ENCODE results near the gene NAMPT.
"Not testable (repeated sequence)": the region's sequence is repeated elsewhere in the genome, so short reads cannot be mapped to it uniquely, and the experiment has no call there.

Gene NAMPT

DNA sequence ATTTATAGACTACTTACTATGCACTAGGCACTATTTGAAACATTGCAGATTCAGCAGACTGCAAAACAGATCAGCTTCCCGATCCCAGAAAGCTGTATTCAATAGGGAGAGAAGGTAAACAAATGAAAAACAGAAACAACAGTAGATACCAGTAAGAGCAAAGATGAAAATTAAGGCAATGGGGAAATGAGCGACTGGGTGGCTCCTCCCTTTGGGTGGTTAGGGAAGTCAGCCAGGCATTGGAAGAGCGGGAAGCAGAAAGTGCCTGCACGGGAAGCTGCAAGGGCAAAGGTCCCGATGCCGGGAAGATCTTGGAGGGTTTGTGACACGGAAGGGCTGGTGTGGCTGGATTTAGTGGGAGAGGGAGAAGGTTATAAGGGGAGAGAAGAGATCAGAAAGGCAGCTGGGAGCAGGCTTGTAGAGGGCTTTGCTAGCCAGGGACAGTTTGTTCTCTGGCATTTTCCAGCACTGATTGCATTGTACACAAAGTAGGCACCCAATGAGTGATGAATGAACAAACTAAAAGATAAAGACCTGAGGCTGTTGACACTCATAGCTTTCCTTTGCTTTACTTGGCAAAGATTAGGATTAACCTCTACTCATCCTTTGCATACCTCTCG, 67.8 kb downstream of the NAMPT start:
- TF ChIP-seq, protein P1, sequence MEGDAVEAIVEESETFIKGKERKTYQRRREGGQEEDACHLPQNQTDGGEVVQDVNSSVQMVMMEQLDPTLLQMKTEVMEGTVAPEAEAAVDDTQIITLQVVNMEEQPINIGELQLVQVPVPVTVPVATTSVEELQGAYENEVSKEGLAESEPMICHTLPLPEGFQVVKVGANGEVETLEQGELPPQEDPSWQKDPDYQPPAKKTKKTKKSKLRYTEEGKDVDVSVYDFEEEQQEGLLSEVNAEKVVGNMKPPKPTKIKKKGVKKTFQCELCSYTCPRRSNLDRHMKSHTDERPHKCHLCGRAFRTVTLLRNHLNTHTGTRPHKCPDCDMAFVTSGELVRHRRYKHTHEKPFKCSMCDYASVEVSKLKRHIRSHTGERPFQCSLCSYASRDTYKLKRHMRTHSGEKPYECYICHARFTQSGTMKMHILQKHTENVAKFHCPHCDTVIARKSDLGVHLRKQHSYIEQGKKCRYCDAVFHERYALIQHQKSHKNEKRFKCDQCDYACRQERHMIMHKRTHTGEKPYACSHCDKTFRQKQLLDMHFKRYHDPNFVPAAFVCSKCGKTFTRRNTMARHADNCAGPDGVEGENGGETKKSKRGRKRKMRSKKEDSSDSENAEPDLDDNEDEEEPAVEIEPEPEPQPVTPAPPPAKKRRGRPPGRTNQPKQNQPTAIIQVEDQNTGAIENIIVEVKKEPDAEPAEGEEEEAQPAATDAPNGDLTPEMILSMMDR (IDR thresholded peaks at IDR 0.05; ENCODE audit: extremely low read depth, insufficient read depth, missing control alignments) = no peak
- in situ Hi-C loops (cut with MboI; ENCODE audit: low pct_unique_long_range_greater_than_20kb, low sequenced_read_pairs, unreplicated experiment) = no loop called here
- no peak for DNase-seq (ENCODE audit: low spot score)

DNA sequence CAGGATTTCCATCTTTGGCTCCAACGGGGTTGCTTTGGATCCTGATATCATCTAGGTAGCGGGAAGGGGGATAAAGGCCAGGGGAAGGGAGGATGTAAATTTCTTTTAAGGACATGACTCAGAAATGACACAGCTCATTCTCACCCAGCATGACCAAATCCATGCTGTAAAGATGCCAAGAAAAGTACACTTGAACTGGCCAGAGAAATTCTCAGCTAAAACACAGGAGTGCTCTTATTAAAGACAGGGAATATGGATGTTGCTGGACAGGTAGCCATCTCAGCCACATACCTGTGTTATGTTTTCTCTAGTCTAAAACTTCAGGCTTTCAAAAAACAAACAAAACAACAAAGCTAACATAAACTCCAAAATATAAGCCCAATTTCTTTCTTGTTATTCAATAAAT, 68.3 kb downstream of the NAMPT start:
- TF ChIP-seq, protein P1 (IDR thresholded peaks at IDR 0.05; ENCODE audit: extremely low read depth, insufficient read depth, missing control alignments) = no peak
- in situ Hi-C loops (cut with MboI; ENCODE audit: low pct_unique_long_range_greater_than_20kb, low sequenced_read_pairs, unreplicated experiment) = no loop called here
- no peak for DNase-seq (ENCODE audit: low spot score)

DNA sequence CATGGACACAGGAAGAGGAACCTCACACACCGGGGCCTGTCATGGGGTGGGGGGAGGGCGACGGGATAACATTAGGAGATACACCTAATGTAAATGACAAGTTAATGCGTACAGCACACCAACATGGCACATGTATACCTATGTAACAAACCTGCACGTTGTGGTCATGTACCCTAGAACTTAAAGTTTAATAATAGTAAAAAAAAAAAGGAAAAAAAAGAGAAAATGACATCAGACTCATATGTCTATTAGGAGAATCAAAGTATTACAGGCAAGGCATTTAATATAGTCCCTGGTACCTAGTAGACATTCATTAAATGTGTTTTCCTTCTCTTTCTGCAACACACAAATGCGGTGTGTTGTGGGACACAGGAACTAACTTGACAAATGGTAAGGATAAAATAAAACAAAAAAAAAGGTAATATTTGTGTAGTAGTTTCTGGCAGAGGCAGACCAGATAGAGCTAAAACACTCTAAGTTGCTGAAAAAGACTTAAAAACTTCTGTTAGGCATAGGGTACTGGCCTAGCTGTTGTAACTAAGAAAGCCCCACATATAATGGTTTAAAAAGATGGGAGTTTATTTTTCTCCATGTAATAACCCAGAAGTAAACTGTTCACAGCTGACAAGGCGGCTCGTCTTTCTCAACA, 68.8 kb downstream of the NAMPT start:
- TF ChIP-seq, protein P1 (IDR thresholded peaks at IDR 0.05; ENCODE audit: extremely low read depth, insufficient read depth, missing control alignments) = no peak
- in situ Hi-C loops (cut with MboI; ENCODE audit: low pct_unique_long_range_greater_than_20kb, low sequenced_read_pairs, unreplicated experiment) = no loop called here
- DNase-seq (ENCODE audit: low spot score) = no peak

DNA sequence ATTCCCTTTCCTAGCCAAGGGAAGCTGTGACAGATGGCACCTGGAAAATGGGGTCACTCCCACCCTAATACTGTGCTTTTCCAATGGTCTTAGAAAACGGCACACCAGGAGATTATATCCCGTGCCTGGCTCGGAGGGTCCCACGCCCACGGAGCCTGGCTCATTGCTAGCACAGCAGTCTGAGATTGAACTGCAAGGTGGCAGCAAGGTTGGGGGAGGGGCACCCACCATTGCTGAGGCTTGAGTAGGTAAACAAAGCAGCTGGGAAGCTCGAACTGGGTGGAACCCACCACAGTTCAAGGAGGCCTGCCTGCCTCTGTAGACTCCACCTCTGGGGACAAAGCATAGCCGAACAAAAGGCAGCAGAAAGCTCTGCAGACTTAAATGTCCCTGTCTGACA, 75.8 kb downstream of the NAMPT start:
- in situ Hi-C loops (cut with MboI; ENCODE audit: low pct_unique_long_range_greater_than_20kb, low sequenced_read_pairs, unreplicated experiment) = not testable (repeated sequence)

DNA sequence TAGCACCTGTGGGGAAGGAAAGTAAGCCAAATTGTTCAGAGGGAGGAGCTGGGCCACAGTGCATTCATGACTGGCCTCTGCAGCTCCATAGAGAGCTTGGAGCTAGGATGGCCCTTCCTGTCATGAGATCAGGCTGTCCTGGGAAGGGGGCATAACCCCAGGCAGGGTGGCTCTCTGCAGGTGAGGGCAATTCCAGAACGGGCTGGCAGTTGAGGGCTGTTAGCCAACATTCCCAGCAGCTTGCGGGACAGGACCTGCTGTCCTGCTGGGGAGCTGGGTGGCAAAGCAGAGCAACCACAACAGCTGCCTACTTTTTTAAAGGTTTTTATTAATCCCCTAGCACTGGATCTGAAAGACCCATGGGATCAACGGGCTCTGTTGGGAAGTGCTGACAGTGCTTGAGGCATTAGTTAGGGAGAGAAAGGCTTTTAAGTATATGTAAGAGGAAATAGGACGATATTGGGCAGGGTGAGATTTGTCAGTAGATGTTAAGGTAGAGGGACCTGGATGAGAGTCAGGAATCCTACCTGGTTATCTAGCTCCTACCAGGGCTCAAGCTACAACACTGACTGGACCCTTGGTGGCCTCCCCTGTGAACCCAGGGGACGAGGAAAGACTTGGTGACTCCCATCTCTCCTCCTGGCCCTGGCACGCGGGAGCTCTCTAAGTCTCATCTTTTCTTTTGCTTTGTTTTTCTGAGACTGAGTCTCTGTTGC, 77.8 kb downstream of the NAMPT start:
- TF ChIP-seq, protein P1 (IDR thresholded peaks at IDR 0.05; ENCODE audit: extremely low read depth, insufficient read depth, missing control alignments) = no peak
- DNase-seq (ENCODE audit: low spot score) = no peak
- in situ Hi-C loops (cut with MboI; ENCODE audit: low pct_unique_long_range_greater_than_20kb, low sequenced_read_pairs, unreplicated experiment) = no loop called here

More for the DNA sequence above, 75.8 kb downstream of the NAMPT start:
- DNase-seq (ENCODE audit: low spot score) = not testable (repeated sequence)

DNA sequence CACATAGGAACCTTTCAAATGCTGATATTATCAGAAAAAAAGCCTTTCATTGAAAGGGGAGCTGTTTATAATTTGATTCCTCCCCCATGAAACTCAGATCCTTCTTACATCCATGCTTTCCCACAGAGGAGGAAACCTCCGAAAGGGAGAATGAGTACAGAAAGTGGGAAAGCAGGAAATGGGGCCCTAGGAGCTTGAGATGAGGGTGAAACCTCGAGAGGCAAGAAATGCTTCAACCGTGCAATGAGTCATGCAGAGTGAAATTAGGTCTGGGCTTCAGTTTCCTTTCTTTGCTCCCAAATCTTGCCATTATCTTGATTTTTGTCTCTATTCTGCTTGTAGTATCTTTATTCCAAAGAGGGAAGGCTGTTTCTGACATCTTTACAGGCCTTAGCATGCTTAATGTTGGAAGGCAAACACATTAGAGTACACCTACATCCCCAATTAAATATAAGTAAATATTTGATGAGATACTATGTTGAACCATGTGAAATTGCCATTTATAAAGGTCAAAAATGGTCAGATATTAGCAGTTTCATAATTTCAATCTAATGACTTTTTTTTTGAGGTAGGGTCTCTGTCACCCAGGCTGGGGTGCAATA, 79.1 kb downstream of the NAMPT start:
- TF ChIP-seq, protein P1 (IDR thresholded peaks at IDR 0.05; ENCODE audit: extremely low read depth, insufficient read depth, missing control alignments) = no peak
- DNase-seq (ENCODE audit: low spot score) = peak; percentile 47

More for the DNA sequence above, 79.1 kb downstream of the NAMPT start:
- in situ Hi-C loops (cut with MboI; ENCODE audit: low pct_unique_long_range_greater_than_20kb, low sequenced_read_pairs, unreplicated experiment) = no loop called here
